GM19397 (cell line): ENCODE measurements around the gene CRISP1.
"Not testable (repeated sequence)": the region's sequence is repeated elsewhere in the genome, so short reads cannot be mapped to it uniquely, and the experiment has no call there.

Source experiments
- ATAC-seq: cut with Tn5 transposase; IDR thresholded peaks from one replicate; pipeline ENCODE4 v1.9.1; 2021; ENCODE audit warnings: mild to moderate bottlenecking, moderate library complexity; ENCODE audit not compliant: unreplicated experiment

CRISP1 gene

GRCh38 chr6:49841424-49841823 lies 24.9 kb downstream of the CRISP1 start:
- ATAC-seq = no peak

GRCh38 chr6:49839957-49840356 lies 26.4 kb downstream of the CRISP1 start:
- ATAC-seq = no peak

- no peak for ATAC-seq
Observed at GRCh38 chr6:49839162-49839561, 27.2 kb downstream of the CRISP1 start.

DNA sequence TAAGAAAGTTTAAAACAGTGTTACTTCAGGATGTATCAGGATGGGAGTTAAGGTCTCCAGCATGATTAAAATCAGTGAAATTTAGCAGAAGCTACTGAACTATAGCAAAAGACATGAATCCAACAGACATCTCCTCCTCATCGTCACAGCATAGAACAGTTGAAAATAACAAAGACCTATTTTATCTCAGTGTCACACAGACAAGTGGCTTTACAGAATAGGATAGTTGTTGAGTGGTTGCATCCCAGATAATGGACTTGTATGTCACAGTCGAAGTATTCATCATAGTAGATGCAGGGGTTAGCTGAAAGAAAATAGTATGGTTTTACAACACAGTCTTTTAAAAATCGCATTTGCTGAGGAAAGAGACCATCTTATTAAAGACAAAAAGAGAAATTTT lies 31.2 kb downstream of the CRISP1 start:
- ATAC-seq = no peak

- ATAC-seq = no peak
Observed at GRCh38 chr6:49833386-49833785, 32.9 kb downstream of the CRISP1 start.

DNA sequence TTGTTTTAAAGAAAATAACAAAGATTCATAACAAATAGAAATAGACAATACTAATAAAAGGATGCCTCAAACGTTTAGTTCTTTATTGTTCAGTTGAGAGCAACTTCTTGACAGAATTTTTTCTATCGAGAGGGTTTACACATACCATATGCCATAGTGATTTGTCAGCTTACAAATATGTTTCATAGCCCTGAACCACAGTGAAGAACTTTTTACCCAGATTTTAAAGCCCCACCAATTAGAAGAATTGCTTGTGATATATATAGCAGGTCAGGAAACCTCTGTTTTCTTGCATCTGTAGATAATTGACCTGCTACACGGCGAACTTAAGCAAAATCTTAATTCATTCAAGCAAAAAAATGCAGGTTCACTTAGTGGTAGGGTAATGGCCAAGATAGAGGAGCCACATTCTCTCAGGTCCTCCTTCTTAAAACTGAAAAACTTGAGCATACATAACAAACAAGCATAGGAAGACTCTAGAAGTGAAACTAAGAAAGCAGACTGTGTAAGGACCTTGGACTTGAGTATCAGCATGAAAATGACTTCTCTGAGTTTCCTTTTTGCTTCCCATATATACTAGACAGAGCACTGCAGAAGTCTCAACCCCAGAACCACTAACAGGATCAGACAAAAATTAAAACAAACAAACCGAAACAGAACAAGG lies 39.5 kb downstream of the CRISP1 start:
- peak; percentile 100 for ATAC-seq

DNA sequence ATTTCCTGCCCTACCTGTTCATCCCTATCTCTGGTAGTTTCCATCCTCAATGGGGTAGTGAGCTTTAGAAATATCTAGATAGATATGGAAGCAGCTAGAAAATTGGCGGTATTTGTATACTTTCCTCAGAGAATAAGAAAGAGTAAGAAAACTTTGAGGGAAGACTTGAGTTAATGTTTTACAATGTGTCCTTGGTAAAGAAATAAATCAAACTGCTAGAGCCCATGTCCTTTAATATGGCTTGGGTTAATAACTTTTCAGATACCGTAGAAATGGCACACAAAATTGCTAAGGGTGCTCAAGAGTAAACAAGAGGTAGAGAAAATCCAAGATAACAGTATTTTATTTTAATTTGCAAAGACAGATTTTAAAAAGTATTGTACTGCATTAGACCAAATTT lies 51.2 kb downstream of the CRISP1 start:
- no peak for ATAC-seq

DNA sequence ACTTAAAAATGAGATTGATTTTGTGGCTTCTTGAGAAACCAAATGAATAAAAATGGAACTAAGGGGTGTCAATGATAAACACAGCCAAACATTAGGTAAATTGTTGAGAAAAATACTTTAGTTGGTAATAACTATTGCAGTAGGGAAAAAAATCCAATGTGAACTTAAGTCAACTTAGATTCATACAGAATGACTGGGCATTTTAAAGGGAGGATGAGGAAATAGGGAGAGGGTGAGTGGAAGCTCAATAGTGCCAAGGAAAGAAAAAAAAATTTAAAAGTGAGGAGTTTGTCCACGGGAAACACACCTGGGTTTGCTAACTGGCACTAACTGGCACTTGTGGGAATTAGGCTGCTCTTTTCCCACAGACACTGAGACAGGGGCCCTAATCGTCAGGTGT lies 53.1 kb downstream of the CRISP1 start:
- ATAC-seq = no peak

GRCh38 chr6:49806145-49806544 lies 60.2 kb downstream of the CRISP1 start:
- no peak for ATAC-seq

DNA sequence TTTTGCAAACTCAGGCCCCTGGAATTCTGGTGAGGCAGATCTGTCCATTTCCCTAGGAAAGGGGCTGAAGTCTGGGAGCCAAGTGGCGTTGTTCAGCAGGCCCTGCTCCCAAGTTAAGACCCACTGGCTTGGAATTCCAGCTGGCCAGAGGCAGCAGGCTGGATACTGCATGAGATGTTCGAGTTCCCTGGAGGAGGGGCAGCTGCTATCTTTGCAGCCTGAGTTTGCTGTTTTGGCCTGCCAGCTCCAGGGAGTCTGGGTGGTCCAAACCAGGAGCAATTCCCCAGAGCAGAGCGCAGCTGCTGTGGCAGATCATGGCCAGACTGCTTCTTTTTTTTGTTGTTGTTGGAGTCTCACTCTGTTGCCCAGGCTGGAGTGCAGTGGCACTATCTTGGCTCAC lies 61.1 kb downstream of the CRISP1 start:
- ATAC-seq = no peak

DNA sequence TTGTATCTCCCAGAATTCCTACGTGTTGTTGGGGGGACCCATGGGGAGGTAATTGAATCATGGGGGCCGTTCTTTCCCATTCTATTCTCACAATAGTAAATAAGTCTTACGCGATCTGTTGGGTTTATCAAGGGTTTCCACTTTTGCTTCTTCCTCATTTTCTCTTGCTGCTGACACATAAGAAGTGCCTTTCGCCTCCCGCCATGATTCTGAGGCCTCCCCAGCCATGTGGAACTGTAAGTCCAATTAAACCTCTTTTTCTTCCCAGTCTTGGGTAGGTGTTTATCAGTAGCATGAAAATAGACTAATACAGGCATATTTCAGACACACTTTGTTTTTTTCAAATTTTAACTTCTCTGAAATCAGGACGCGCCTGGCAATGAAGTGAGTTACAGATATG lies 64.8 kb downstream of the CRISP1 start:
- ATAC-seq = no peak

DNA sequence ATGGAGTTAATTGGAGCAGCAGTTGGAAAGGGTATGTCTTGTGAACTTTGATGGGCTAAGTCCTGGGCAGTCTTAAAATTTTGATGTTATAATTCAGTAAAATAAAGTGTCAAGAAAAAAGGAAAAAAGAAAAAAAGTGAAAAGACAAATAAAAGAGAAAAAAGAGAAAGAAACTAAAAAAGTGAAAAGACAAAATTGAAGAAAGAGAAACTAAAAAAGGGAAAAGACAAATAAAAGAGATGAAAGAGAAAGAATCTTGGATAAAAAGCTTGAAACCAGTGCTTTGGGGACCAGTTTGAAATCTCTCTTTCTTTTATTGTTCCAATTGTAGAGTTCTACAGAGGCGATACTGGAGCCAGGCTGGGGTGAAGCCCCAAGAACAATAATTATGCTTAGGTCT lies 67.2 kb downstream of the CRISP1 start:
- no peak for ATAC-seq

DNA sequence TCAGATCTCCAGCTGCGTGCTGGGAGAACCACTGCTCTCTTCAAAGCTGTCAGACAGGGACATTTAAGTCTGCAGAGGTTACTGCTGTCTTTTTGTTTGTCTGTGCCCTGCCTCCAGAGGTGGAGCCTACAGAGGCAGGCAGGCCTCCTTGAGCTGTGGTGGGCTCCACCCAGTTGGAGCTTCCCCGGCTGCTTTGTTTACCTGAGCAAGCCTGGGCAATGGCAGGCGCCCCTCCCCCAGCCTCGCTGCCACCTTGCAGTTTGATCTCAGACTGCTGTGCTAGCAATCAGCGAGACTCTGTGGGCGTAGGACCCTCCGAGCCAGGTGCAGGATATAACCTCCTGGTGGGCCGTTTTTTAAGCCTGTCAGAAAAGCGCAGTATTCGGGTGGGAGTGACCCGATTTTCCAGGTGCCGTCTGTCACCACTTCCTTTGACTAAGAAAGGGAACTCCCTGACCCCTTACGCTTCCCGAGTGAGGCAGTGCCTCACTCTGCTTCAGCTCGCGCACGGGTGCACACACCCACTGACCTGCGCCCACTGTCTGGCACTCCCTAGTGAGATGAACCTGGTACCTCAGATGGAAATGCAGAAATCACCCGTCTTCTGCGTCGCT lies 69.4 kb downstream of the CRISP1 start:
- ATAC-seq = not testable (repeated sequence)

- ATAC-seq = no peak
Observed at GRCh38 chr6:49790341-49790740, 76.0 kb downstream of the CRISP1 start.

- no peak for ATAC-seq
Observed at GRCh38 chr6:49787176-49787575, 79.2 kb downstream of the CRISP1 start, which contains the start of gene PGK2. TSS of gene PGK2 (minus strand) at chr6:49787285. CDS start at chr6:49787187, 98 bp downstream.

DNA sequence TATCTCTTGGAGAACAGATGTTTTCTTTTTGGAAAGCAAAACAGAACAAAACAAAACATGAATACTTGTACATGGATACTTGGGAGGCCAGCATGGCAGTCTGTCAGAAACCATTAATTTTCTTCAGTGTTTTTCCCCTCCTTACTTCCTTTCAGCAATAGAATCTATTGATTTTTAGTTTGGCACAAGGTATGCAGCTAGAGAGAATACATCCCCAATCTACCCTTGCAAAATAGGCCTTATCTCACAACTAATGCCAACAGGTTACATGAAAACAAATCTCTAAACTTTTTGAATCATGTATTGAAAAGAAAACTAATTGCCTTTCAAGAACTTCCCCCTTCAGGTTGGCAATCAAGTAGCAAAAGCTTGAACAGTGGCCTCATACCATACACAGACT lies 82.1 kb downstream of the CRISP1 start:
- no peak for ATAC-seq
